Effector memory CD8-positive, alpha-beta T cell (primary cell): ENCODE data around the gene USP13.
"Not testable (repeated sequence)": the region's sequence is repeated elsewhere in the genome, so short reads cannot be mapped to it uniquely, and the experiment has no call there.

ENCODE experiments used
- ATAC-seq: fragments of 150-1000 bp; cut with Tn5 transposase; replicated peaks from 2 replicates; pipeline ENCODE4 v1.10.0; 2021; ENCODE audit warnings: mild to moderate bottlenecking, moderate library complexity
- DNase-seq, 3 experiments: peaks; one replicate each; pipeline ENCODE4 v3.0.0; 2021
- H3K27ac Mint-ChIP-seq, 2 donors: one replicate each; pipeline ENCODE4 v1.8.0; 2022; ENCODE audit warnings: mild to moderate bottlenecking in 2 of 2, mixed read lengths in 2 of 2, moderate library complexity in 2 of 2
- H3K27me3 Mint-ChIP-seq, 2 donors: one replicate each; pipeline ENCODE4 v1.8.0; 2022; ENCODE audit warnings: mixed read lengths in 2 of 2
- H3K36me3 Mint-ChIP-seq: one replicate; pipeline ENCODE4 v1.8.0; 2022; ENCODE audit warnings: mild to moderate bottlenecking, moderate library complexity, mixed read lengths; ENCODE audit not compliant: insufficient read depth
- H3K4me1 Mint-ChIP-seq, 2 donors: one replicate each; pipeline ENCODE4 v1.8.0; 2022; ENCODE audit warnings: low read depth in 2 of 2, mixed read lengths in 2 of 2
- H3K4me3 Mint-ChIP-seq, 2 donors: one replicate each; pipeline ENCODE4 v1.8.0; 2022; ENCODE audit warnings: mild to moderate bottlenecking in 2 of 2, mixed read lengths in 2 of 2, moderate library complexity in 2 of 2
- H3K9me3 Mint-ChIP-seq, 2 donors: one replicate each; pipeline ENCODE4 v1.8.0; 2022; ENCODE audit warnings: mixed read lengths in 2 of 2

The USP13 gene

DNA sequence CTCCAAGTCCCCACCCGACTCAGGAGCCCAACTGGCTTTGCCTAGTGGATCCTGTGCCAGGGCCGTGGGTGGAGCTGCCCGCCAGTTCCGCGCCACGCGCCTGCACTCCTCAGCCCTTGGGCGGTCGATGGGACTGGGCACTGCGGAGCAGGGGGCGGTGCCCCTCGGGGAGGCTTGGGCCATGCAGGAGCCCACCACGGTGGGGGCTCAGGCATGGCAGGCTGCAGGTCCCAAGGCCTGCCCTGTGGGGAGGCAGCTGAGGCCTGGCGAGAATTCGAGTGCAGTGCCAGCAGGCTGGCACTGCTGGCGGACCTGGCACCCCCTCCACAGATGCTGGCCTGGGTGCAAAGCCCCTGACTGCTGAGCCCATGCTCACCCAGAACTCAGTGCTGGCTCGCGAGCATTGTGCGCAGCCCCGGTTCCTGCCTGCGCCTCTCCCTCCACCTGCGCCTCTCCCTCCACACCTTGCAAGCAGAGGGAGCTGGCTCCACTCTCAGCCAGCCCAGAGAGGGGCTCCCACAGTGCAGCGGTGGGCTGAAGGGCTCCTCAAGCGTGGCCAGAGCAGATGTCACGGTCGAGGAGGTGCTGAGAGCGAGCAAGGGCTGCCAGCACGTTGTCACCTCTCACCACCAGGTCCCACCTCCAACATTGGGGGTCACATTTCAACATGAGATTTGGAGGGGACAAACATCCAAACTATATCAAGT, 122.7 kb downstream of the USP13 start:
- Mint-ChIP-seq H3K36me3 (peaks cover 5% of the 10 kb centered on the region), H3K27ac (no peak overlapping the region), H3K4me3 (no peak overlapping the region), H3K27me3 (no peaks in the 10 kb centered on the region), H3K4me1 (no peaks in the 10 kb centered on the region), H3K9me3 (no peaks in the 10 kb centered on the region)
- DNase-seq (no peak), ATAC-seq (no peak)

DNA sequence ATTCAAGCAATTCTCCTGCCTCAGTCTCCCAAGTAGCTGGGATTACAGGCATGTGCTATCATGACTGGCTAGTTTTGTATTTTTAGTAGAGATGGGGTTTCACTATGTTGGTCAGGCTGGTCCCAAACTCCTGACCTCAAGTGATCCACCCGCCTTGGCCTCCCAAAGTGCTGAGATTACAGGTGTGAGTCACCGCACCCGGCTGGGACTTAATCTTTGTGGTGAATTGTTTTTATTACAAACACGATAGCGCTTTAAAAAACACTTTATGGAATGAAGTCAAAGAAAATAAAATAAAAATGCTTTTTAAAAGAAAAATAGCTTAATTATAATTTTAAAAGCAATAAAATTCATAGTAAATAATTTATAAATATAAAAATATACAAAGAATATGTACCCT, 130.0 kb downstream of the USP13 start:
- ATAC-seq, H3K36me3 Mint-ChIP-seq, H3K27me3 Mint-ChIP-seq, H3K27ac Mint-ChIP-seq, H3K4me1 Mint-ChIP-seq, H3K9me3 Mint-ChIP-seq, DNase-seq, H3K4me3 Mint-ChIP-seq: not testable (repeated sequence)

DNA sequence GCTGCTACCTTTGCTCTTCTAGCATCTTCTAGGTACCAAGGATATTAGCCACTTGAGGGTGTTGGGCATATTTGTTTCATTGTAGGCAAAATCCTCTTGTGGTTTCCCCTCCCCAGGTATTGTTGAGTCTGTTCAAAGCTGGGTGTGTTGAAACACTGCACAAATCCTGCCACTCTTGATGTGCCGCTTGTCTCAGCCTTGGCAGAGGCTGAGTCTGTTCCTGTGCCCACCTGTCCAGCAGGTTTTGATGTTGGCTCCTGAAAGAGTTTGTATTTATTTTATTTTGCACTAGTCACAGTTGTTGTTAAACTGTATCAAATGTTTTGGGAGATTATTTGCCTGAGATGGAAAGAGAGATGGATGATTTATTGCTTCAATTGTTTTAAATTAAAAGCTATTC, 136.2 kb downstream of the USP13 start:
- Mint-ChIP-seq H3K27me3 (no peaks in the 10 kb centered on the region), H3K27ac (no peak overlapping the region), H3K36me3 (no peaks in the 10 kb centered on the region), H3K9me3 (no peaks in the 10 kb centered on the region), H3K4me3 (no peak overlapping the region), H3K4me1 (no peaks in the 10 kb centered on the region)
- ATAC-seq (no peak), DNase-seq (no peak)

DNA sequence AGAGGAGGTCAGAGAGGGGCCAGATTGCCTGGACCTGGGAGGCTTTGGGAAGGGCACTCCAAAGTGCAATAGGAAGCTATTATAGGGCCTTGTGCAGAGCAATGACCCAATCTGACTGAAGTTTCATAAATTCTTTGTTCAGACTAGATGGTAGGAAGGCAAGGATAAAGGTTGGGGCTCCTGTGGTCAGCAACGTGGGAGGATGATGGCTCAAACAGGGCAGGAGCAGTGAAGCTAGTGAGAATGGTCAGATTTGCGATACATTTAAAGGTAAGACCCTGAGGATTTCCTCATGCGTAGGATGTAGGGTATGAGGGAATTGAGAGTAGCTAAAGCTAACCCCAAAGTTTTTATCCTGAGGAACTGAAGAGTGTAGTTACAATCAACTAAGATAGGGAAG, 139.0 kb downstream of the USP13 start:
- H3K27me3 Mint-ChIP-seq: no peaks in the 10 kb centered on the region
- no peak overlapping the region for H3K27ac Mint-ChIP-seq
- no peaks in the 10 kb centered on the region for H3K36me3 Mint-ChIP-seq
- H3K4me1 Mint-ChIP-seq: no peaks in the 10 kb centered on the region
- no peaks in the 10 kb centered on the region for H3K9me3 Mint-ChIP-seq
- no peak for ATAC-seq
- DNase-seq: no peak
- H3K4me3 Mint-ChIP-seq: no peak overlapping the region

DNA sequence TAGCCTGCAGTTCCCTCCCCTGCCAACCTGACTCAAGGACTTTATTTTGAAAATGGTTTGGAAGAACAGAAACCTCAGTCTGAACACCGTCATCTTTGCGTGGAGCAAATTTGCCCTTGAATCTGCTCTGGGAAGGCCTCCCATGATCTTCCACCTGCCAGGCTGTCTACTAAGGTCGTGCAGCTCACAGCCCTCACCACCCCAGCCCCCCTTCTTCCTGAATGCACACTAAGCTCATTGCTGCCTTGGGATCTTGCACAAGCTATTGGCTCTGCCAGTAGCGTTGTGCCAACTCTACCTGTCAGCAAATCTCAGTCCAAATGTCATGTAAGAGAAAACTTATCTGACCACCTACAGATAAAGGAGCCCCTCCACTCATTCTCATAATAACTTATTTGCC, 141.5 kb downstream of the USP13 start:
- Mint-ChIP-seq H3K36me3 (no peaks in the 10 kb centered on the region), H3K9me3 (no peaks in the 10 kb centered on the region), H3K27ac (no peak overlapping the region), H3K4me3 (no peak overlapping the region), H3K27me3 (no peaks in the 10 kb centered on the region), H3K4me1 (no peaks in the 10 kb centered on the region)
- DNase-seq: no peak
- ATAC-seq: no peak

DNA sequence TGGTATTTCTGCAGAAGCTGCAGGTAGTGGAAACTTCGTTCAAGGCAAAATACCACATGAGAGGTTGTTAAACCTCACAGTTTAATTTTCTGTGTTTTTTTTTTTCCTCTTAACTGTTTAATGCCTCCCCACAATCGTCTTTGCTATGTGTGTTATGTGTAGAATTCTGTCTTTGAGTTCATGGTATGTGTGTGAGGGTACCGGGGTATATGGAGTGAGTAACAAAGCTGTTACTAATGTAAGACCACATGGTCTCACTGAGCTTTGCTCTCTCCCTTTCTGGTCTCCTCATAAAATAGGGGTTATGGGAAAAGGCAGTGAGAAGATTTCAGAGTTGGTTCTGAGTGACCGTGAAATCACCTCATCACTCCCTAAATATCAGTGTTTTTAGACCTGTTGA, 143.6 kb downstream of the USP13 start:
- Mint-ChIP-seq H3K4me3 (no peak overlapping the region), H3K36me3 (no peaks in the 10 kb centered on the region), H3K27me3 (no peaks in the 10 kb centered on the region), H3K27ac (no peak overlapping the region), H3K9me3 (no peaks in the 10 kb centered on the region), H3K4me1 (no peaks in the 10 kb centered on the region)
- no peak for ATAC-seq
- no peak for DNase-seq

DNA sequence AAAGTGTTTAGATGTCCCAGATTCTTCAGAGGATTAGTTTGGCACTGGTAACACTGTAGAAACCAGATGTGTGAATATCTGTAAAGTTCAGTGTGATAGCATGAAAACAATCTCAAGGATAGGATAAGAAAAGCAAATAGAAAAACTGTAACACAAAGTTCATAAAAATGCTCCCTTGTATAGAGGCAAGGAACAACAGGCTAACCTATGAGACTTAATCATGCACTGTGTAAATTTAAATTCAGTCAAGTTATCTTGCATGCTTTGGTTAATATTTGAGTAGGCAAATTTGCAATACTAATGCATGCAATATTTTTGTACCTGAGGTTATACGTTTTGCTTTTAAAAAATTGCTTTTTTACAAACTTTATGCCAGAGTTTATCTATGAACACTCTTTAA, 144.4 kb downstream of the USP13 start:
- Mint-ChIP-seq H3K4me1 (no peaks in the 10 kb centered on the region), H3K9me3 (no peaks in the 10 kb centered on the region), H3K27me3 (no peaks in the 10 kb centered on the region), H3K4me3 (no peak overlapping the region), H3K27ac (no peak overlapping the region), H3K36me3 (no peaks in the 10 kb centered on the region)
- DNase-seq (no peak), ATAC-seq (no peak)

DNA sequence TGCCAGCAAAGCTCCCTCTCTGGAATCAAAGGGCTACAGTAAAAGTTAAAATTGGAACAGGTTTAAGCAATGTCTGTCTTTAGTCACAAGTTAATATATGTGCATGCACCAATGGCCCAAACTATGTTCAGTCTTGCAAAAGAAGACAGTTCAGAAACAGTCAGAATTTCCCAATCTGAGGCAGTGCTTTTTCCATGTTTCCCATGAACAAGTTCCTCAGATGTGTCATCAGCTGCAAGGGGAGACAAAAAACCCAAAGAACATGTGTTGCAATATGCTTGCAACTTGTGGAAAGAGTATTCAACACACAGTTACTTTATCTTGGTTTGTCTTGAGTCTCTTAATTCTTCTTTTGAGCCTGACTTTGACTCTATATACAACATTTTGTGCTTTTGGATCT, 148.4 kb downstream of the USP13 start:
- ATAC-seq (no peak), DNase-seq (no peak)
- Mint-ChIP-seq H3K4me1 (no peaks in the 10 kb centered on the region), H3K9me3 (no peaks in the 10 kb centered on the region), H3K27ac (no peak overlapping the region), H3K4me3 (no peak overlapping the region), H3K27me3 (peaks cover 12 to 16% of the 10 kb centered on the region in 2 donors), H3K36me3 (no peaks in the 10 kb centered on the region)

DNA sequence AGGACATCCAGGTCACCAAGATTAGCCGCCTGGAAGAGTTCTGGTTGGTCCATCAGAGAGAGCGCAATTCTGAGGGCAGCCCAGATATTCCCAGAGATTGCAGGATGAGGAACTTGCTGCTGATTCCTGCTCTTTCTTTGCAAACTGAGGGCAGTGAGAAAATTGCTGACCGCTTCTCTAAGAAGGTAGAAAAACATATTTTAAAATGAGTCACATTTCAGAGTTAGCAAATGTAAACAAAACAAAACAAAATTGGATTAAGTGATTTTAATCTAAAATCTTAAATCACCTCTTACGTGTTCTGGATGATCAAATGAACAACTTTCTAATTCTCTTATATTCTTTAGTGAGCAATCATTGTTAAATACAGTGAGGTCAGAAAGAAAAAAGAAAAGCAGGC, 149.0 kb downstream of the USP13 start:
- DNase-seq (no peak), ATAC-seq (no peak)
- Mint-ChIP-seq H3K27me3 (peaks cover 13 to 16% of the 10 kb centered on the region in 2 donors), H3K9me3 (no peaks in the 10 kb centered on the region), H3K27ac (no peak overlapping the region), H3K36me3 (no peaks in the 10 kb centered on the region), H3K4me1 (no peaks in the 10 kb centered on the region), H3K4me3 (no peak overlapping the region)

DNA sequence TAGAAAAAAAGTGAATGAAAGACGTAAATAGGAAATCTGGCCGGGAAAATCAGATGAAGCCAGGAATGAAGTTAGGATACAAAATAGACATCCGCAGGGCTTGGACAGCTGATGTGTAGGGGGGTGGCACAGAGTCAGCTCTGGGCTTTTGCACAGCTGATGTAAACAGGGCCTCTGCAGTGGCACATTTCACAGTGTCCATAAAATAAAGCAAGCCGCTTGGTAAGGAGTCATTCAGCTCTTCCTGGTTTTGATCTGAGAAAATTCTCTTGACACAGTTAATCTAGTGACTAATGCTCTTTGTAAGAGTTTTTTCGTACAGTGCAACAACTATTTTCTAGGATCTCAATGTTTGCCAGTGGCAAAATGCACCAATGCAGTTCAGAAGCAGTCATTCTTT, 153.3 kb downstream of the USP13 start:
- no peak overlapping the region for H3K4me3 Mint-ChIP-seq
- H3K36me3 Mint-ChIP-seq: no peaks in the 10 kb centered on the region
- DNase-seq: no peak
- H3K27ac Mint-ChIP-seq: no peak overlapping the region
- H3K27me3 Mint-ChIP-seq: peaks cover 13 to 16% of the 10 kb centered on the region in 2 donors
- H3K9me3 Mint-ChIP-seq: no peaks in the 10 kb centered on the region
- no peaks in the 10 kb centered on the region for H3K4me1 Mint-ChIP-seq
- no peak for ATAC-seq

DNA sequence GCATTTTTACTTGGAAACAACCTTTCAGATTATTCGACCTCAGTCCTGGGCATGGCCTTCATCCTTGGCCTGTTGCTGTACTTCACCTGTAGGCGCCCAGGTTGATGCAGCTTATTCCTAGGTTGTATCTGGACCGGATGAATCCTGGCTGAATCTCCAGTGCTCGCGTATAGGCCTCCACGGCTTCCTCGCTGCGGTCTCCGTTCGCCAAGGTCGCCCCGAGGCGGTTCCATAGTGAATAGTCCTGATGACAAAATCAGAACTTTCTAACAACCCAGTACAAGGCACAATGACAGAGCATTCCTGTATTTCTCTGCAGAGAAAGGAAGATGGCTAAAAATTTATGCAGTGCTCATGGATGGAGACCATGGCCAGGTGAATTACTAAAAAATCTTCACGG, 154.7 kb downstream of the USP13 start:
- Mint-ChIP-seq H3K4me1 (no peaks in the 10 kb centered on the region), H3K27ac (no peak overlapping the region), H3K4me3 (no peak overlapping the region), H3K27me3 (peaks cover 13 to 16% of the 10 kb centered on the region in 2 donors), H3K9me3 (no peaks in the 10 kb centered on the region), H3K36me3 (no peaks in the 10 kb centered on the region)
- ATAC-seq (no peak), DNase-seq (no peak)

DNA sequence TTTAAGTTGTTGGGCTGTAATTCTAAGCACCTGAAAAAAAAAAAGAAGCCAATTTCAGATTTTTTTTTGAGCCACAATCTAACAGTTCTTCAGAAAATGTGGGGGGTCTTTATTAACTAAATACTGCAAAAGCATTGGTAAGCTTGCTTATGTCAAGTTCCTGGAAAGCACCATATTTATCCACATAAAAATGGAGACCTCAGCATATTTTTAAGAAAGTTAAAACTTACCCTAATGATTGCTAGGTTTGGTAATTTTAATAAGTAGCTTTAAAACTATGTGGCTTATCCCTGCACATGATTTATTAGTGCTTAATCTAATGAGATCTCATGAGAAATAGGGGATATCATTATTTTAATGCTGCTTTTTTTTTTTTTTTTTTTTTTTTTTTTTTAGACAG, 156.8 kb downstream of the USP13 start:
- no peak for ATAC-seq
- Mint-ChIP-seq H3K4me3 (no peak overlapping the region), H3K27ac (no peak overlapping the region), H3K4me1 (no peaks in the 10 kb centered on the region), H3K36me3 (no peaks in the 10 kb centered on the region), H3K27me3 (peaks cover 3 to 6% of the 10 kb centered on the region in 2 donors), H3K9me3 (no peaks in the 10 kb centered on the region)
- no peak for DNase-seq

DNA sequence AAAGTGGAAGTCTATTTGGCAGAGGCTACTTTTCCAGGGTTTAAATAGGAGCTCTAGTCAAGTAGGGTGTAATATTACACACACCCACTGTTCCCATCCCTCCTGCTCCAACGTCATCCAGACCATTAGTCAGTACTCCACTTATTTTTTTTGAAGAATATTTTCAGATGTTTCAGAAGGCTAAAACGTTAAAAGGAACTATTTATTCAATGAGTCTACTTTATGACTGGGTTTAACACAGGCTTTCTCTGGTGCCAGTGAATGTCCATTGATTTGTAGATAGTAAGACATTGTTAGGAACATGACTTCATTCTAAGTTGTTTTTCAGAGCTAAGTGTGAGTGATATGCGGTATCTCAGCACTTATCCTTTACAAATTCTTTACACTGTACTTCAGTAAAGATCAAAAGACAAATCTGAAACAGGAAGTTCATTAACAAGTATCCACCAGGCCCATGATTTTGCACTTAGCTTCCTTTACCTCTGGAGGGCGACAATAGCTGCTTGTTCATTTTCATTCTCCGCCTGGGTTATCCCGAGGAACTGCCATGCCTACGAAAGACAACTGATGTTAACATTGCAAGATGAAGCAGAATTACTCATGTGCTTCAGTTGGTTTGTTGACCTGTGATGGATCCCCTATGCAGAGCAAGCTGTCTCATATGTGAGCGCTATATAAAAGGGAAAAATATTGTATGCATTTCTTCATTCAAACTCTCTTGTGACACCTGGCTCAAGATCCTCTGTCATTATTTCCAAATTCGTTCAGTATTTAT, 158.7 kb downstream of the USP13 start:
- Mint-ChIP-seq H3K27ac (peak overlapping the region in 1 of 2 donors; percentile 1), H3K9me3 (no peaks in the 10 kb centered on the region), H3K27me3 (no peaks in the 10 kb centered on the region), H3K36me3 (no peaks in the 10 kb centered on the region), H3K4me1 (no peaks in the 10 kb centered on the region), H3K4me3 (no peak overlapping the region)
- ATAC-seq: peak; percentile 24
- DNase-seq: no peak

DNA sequence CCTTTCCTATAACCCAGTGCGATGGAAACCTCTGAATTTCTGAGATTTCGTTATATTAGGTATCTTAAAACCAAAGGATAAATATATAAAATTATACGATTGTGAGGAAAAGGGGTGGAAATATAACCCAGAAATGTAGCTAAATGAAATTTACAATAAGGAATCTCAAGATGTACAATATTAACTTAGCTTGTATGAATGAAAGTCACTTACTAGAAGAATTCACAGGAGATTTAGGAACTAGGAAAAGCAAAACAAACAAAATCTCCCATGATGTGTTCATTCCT, 159.2 kb downstream of the USP13 start:
- H3K27me3 Mint-ChIP-seq: no peaks in the 10 kb centered on the region
- H3K9me3 Mint-ChIP-seq: no peaks in the 10 kb centered on the region
- DNase-seq (no peak), ATAC-seq (no peak)
- no peaks in the 10 kb centered on the region for H3K4me1 Mint-ChIP-seq
- no peak overlapping the region for H3K4me3 Mint-ChIP-seq
- H3K36me3 Mint-ChIP-seq: no peaks in the 10 kb centered on the region
- peak overlapping the region in 1 of 2 donors; percentile 1 for H3K27ac Mint-ChIP-seq
